HS-27A (cell line): ENCODE data around the gene WAS.

Experiments used
- DNase-seq: peaks from one replicate; pipeline ENCODE4 v3.0.0-alpha.2; 2012; ENCODE audit warnings: low read depth, missing footprints

Gene WAS

DNA sequence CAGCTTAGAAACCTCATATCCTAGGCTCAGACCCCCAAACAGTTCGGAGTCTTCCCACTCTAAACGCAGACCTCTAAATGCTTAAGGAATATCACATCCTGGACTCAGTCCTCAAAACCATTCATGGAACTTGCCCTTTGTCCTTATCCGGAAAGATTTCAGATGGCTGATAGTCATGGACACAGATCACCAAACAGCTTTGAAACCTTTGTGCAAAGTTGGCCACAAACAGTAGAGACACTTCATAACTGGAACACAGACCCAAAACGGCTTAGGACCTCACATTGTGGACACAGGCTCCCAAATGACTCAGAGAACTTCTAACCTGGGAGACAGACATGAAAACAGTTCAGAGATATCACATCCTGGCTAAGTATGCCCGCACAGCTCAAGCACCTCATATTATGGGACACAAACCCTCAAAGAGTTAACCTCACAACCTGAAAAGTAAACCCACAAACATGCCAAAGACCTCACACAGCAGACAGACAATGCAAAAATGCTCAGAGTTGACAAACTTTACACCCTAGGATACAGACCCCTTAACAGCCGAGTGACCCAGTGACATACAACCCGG is 28.4 kb downstream of the WAS start:
- no peak for DNase-seq

- no peak for DNase-seq
Observed at GRCh38 chrX:48713847-48714246, 30.2 kb downstream of the WAS start.

DNA sequence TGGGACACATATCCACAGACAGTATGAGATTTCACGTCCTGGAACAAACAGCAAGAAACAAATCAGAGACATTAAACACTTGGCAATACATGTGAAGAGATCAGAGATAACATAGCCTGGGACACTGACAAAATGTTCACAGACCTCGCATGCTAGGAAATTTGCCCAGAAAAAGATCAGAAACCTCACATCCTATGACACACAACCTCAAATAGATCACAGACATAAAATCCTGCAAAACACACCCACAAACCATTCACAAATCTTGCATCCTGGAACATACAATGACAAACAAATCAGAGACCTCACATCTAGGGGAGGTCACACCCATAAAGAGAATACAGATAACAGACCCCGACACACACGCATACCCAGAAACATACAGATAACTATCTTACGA is 31.0 kb downstream of the WAS start:
- DNase-seq, result no peak

- DNase-seq, result no peak
Observed at GRCh38 chrX:48715072-48715471, 31.5 kb downstream of the WAS start.

- no peak for DNase-seq
Observed at GRCh38 chrX:48715876-48716502, 32.4 kb downstream of the WAS start.

DNA sequence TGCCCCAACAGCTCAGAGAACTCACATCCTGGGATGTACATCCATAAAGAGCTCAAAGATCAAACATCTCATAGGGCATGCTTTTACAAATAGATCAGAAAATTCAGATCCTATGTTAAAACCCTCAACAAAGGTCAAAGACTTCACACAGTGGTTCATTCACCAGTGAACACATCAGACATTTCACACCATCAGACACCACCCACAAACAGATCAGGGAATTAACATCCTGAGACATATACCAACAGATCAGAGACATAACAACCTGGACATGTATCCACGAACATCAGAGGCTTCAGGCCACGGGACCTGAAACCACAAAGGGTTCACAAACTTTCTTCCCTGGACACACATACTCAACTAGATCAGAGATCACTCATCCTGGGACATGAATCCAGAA is 36.4 kb downstream of the WAS start:
- DNase-seq, result no peak

GRCh38 chrX:48720577-48721250 is 37.1 kb downstream of the WAS start:
- DNase-seq, result no peak

DNA sequence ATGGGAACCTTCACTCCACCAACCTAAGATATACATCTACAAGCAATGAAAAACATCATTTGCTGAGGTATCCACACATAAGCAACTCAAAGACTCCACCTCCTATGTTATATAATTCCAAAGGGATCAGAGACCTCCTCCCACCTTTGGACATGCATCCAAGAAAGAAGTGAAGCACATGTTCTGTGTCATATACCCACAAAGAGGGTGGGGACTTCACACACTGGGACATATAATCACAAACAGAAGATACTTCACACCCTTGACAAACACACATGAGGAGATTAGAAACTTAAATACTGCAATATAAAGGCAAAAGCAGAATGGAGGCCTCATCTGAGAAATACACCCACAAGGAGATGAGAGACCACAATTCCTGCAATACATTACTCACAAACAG is 38.3 kb downstream of the WAS start:
- DNase-seq, result no peak

DNA sequence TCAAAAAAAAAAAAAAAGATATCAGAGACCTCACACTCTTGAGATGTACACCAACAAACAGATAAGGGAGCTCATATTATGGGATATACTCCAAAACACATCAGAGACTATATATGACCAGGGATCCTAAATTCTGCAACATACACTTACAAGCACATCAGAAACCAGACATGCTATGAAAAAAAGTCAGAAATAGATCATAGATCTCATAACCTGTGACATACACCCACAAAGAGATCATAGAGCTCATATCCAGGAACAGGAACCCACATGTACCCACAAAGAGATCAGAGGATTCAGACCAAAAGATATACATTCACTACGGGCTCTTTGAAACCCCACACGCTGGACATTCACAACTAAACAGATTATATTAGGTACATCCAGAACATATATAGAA is 43.0 kb downstream of the WAS start:
- no peak for DNase-seq

GRCh38 chrX:48728653-48729052 is 45.1 kb downstream of the WAS start:
- no peak for DNase-seq

- no peak for DNase-seq
Observed at GRCh38 chrX:48736303-48736702, 52.7 kb downstream of the WAS start.

- DNase-seq, result no peak
Observed at GRCh38 chrX:48736878-48737212, 53.2 kb downstream of the WAS start.

DNA sequence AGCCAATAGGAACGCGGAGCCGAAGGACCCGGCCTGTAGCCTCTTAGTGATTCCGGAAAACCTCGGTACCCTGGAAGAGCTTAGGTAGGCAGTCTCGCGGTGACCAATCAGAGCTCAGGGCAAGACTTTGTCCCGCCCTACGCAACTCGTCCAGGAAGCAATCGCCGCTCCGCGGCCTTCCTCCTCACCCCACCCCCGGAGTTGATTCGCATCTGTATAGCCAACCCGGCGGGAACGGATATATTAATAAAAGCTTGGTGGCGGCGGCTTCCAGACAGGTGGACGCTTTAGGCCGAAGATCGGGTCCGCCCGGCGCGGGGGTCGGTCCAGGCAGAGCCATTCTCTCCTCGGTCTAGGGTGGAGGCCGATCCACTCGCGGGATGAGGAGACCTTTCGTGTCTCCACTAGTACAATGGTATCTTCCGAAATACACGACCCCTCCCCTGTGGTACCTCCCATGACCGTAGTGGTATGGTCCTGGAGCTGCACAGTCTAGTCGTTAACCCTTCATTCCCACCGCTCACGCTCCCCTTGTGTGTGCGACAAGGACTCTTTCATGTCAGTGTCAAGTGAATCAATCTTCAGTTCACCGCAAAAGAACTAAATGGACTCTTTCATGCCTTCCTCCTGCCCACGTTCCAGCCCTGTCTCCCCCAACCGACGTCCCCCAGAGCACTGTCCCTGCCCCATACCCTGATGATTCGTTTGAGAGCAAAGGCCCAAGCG is 53.8 kb downstream of the WAS start:
- DNase-seq, result peak; percentile 70

DNA sequence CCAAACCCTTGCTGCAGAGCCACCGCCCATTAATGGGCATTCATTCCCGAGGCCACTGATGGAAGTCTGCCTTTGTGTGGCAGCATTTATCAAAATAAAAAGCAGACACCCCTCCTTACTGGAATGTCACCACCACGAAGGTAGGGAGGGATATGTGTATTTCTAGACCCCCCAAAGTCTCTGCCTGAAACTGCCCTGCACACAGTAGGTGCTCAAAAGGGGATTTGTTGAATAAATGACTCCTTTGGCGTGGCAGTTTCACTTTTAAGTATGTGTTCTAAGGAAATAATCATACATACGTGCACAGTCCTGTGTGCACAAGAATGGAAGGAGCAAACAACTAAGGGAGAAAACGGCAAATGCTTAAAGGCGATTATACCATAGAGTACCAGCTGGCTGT is 54.3 kb downstream of the WAS start:
- DNase-seq, result no peak
